T-helper 1 cell (primary cell): ENCODE measurements around the gene B4GALT1.
A peak's percentile ranks its signal among the peaks of the same experiment; 100 is the strongest.

Source experiments
- DNase-seq, 5 donors: peaks; one replicate each; pipeline ENCODE4 v3.0.0-alpha.2; 2012 to 2020
- total RNA-seq, 4 donors: gene quantifications; one replicate each; lab custom pipeline; 2026; lab: John Stamatoyannopoulos, UW

B4GALT1 gene
- 92.3 to 154 (median 105) reads per million in 4 donors for total RNA-seq

DNA sequence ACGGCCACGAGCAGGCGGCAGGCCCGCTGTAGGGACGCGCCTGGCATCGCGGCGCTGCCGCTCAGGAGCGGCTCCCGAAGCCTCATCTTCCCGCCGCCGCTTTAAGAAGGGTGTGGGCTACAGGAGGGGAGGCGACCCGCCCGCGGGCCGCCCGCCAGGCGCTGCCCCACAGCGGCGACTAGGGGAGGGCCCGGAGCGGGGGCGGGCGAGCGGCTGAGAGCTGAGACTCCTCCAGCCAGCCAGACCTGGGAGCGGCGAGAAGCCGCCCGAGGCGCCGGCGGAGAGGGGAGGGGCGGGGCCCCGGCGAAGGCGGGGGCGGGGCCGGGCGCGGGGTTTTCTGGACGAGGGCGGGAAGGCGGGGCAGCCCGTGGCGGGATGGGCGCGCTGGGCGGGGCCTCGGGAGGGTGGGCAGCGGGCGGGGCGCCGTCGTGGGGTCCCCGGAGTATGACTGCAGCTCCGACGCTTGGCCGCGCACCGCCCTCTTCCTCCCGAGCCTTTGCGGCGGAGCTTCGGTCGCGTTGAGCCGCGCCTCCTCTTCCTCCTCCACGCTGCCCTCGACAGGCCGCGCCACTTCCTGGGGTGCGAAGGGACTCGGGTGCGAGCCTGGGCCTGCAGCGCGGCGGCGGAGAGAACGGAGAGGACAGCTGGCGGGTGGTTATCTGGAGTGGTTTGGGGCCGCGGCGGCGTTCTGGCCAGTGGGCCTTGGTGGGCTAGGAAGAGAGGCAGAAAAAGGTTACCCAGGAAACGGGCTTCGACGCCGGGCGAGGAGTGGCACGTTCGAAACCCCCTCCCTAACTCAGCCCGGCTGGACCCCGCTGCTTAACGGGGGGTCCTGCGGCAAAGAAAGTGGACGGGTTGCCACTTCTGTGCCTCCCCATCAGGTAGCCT lies at the start of gene B4GALT1:
Gene B4GALT1, minus strand, starts transcription at position 253 of the 888 bp plus-strand sequence. Its CDS starts 167 bp downstream, at position 86.
- peak; percentile 93 to 98 (median 96) for DNase-seq

- no peak for DNase-seq
Observed at GRCh38 chr9:33211695-33212393, 44.7 kb upstream of the B4GALT1 start.

DNA sequence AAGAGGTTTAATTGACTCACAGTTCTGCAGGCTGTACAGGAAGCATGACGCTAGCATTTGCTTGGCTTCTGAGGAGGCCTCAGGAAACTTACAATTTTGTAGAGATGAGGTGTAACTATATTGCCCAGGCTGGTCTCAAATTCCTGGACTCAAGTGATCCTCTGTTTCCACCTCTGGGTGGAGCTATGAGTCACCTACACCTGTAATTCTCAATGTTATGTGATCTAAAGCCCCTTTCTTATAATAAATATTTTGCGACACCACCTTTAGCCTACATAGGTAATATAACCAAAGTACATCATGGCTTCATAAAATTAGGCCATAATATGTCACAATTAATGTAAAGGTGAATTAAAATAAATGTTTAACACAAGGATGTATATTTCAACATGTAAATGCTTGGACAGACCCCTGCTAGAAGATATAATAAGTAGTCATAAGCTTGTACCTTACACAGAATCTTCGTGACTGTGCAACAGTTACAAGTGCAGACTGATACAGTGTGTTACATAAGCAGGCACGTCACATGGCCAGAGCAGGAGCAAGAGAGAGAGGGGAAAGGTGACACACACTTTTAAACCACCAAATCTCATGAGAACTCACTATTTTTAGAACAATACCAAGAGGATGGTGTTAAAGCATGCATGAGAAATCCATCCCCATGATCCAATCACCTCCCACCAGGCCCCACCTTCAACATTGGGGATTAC lies 43.0 kb upstream of the B4GALT1 start:
- no peak for DNase-seq

- DNase-seq = no peak
Observed at GRCh38 chr9:33209394-33209793, 42.3 kb upstream of the B4GALT1 start.

- DNase-seq = peak in 2 of 5 donors; percentile 17 to 70
Observed at GRCh38 chr9:33202552-33203201, 35.5 kb upstream of the B4GALT1 start.

GRCh38 chr9:33202018-33202417 lies 34.9 kb upstream of the B4GALT1 start:
- no peak for DNase-seq

DNA sequence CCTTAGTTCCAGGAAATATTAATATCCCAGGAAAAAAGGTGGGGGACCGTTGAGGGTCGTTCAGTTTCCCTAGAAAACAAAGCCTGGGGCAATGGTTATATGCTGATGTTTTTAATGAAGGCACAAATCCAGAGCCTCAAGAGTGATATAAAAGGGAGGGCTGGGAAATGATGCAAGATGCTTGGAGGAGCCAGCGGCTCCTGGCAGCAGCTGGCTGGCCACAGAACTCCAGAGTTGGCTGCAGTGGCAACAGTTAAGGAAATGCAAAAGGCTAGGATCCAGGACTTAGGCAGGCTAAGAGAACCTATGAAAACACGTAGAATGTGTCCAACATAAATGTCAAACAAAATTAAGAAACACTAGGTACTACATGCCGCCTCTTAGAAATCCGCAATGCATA lies 31.0 kb upstream of the B4GALT1 start:
- no peak for DNase-seq

- no peak for DNase-seq
Observed at GRCh38 chr9:33197279-33198152, 30.4 kb upstream of the B4GALT1 start.

DNA sequence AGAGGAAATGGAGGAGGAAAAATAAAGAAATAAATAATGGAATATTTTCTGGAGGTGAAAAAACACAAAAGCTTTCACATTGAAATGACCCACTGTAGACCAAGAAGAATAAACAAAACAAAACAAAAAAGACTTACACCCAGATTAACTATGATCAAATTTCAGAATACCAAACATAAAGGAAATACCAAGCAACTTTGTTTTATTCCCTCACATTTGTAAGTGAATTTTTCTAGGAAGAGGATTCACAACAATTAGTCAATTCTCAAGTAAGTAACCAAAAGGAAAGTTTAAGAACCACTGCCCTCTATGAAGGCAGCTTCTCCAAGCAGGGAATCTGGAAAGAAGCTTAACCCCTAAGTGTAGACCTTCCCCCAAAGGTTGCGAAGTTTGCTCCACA lies 29.6 kb upstream of the B4GALT1 start:
- no peak for DNase-seq

DNA sequence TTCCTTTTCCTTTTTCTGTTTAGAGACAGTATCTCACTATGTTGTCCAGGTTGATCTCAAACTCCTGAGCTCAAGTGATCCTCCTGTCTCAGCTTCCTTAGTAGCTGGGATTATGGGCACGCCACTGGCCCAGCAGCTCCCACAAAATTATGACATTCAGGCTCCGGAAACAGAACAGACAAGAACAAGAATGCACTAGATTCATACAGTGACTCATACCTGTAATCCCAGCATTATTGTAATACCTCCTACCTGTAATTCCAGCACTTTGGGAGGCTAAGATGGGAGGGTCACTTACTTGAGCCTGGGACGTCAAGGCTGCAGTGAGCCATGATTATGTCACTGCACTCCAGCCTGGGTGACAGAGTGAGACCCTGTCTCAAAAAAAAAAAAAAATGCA lies 26.7 kb upstream of the B4GALT1 start:
- DNase-seq = no peak

GRCh38 chr9:33192493-33193255 lies 25.5 kb upstream of the B4GALT1 start:
- DNase-seq = no peak

GRCh38 chr9:33190021-33190705 lies 23.0 kb upstream of the B4GALT1 start:
- no peak for DNase-seq

GRCh38 chr9:33189331-33189791 lies 22.2 kb upstream of the B4GALT1 start:
- no peak for DNase-seq

- DNase-seq = no peak
Observed at GRCh38 chr9:33188711-33189110, 21.6 kb upstream of the B4GALT1 start.

DNA sequence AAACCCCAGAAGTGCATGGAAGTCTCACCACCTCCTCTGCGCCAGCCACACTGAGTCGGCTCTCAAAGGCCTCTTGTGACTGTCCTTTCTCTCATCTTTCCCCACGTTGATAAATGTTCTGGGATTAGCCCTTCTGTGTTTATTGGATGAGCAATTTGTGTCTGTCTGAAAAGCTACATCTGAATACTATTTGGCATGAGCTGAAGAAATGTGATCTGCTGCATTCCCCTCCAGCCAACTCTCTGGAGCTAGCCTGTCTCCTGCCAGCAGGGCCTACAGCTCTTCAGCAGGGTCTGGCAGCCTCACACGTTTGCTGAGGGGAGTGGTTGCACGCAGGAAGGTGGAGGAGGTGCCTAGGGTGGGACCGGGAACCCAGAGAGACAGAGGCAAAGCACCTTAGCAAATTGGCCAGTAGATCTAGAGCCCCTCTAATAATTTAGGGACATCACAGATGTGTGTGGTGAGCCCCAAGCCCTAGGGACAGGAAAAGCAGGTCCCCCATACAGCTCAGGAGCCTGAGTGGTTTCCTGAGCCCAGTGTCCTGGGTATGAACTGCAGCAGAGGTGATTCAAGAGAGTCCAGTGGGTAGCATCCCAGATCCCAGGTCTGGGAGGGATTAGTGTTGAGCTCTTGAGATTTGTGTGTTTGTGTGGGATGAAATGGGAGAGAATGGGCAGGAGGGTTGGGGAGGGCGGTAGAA lies 20.5 kb upstream of the B4GALT1 start:
- no peak for DNase-seq

DNA sequence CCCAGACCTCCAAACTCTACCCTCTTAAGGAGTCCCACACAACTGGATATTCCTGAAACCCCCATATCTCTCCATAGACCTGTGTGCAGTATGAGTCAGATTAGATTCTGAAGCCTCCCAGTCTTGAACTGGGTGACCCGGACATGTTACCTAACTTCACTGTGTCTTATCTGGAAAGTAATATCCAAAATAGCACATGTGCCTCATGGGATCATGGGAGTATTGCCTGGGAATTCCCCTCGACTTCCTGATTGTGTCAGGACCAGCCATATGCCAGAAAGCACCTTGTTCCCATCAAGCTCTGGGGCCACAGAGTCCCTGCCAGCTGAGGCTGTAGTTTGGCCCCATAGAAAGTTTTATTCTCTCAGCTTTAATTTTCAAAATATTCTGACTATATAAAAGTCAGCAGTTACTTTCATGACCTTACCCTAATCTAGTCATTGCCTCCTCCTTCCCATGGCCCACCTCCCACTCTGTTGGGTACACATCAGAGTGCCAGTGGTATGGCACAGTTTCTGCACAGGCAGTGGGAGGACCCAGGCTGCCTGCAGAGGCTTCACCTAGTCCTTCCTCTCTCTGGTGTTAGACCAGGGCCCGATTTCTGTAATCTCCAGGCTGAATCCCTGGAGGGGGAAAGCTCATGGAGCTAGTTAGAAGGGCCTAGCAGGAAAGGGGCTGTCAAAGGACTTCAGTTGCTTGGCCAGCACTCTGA lies 19.5 kb upstream of the B4GALT1 start:
- DNase-seq = no peak

- no peak for DNase-seq
Observed at GRCh38 chr9:33185858-33186257, 18.7 kb upstream of the B4GALT1 start.

DNA sequence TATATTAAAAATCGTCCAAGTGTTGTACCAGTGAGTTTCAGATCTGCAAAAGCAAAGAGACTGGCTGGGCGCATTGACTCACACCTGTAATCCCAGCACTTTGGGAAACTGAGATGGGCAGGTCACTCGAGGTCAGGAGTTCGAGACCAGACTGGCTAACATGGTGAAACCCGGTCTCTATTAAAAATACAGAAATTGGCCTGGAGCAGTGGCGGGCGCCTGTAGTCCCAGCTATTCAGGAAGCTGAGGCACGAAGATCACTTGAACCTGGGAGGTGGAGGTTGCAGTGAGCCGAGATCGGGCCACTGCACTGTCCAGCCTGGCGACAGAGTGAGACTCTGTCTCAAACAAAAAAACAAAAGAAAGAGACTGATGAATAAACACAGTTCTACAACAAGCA lies 18.3 kb upstream of the B4GALT1 start:
- DNase-seq = no peak

DNA sequence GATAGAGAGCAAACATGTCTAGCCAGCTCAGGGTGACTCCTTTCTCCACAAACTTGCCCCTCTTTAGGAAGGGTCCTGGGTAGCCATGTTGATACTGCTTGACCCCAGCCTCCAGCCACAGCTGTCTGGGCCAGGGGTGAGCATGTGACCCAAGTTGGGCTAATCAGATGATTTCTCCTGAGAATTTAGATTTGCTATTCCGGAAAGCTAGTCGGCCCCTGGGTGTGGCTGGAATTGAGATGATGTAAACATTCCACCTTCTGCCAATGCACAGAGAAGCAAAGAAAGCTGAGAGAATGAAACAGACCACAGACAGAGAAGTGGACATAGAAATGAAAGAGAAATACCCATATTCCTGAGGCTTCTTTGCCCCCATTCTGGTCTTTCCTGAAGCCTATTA lies 17.8 kb upstream of the B4GALT1 start:
- DNase-seq = no peak
